HCT116 (cell line): ENCODE measurements around the gene KCND2. TPM values are rescaled to one million over a fixed set of nuclear protein-coding genes. Genes with fewer than 3 reads are reported as not detected.

ENCODE experiments used
- ATAC-seq: fragments of 200-7000 bp; cut with Tn5 transposase; 2 replicates; pipeline ENCODE4 v1.9.1; 2020; ENCODE audit warnings: mild to moderate bottlenecking, moderate library complexity
- BruUV-seq: library from RNA; stranded (reverse); fragments of 400-500 nt; replicated peaks from 2 replicates; lab custom pipeline; 2021; lab: Mats Ljungman, UMichigan
- CTCF ChIA-PET: fragments of 300-600 bp; sonication (Branson Sonifier 250); formaldehyde crosslinking; loops from one replicate; lab custom pipeline; 2021; ENCODE audit warnings: antibody characterized with exemption; lab: Charles Lee
- POLR2A ChIA-PET: fragments of 300-600, 350-600 bp; sonication (Branson Sonifier 250); formaldehyde crosslinking; loops from one replicate; lab custom pipeline; 2021; ENCODE audit warnings: antibody characterized with exemption; lab: Charles Lee
- RAD21 ChIA-PET, 2 experiments: fragments of 300-600 bp; sonication (Branson Sonifier 250); formaldehyde crosslinking; loops; one replicate each; lab custom pipeline; 2023; ENCODE audit warnings: low total read pairs in 2 of 2; ENCODE audit not compliant: uncharacterized antibody in 2 of 2, unreplicated experiment in 2 of 2, low non-redundant PET in 1 of 2; lab: Charles Lee
- DNase-seq: peaks from one replicate; pipeline ENCODE4 v3.0.0-alpha.2; 2010; ENCODE audit warnings: low read depth, low spot score
- H2AFZ ChIP-seq: fragments of 200-600 bp; shearing (Covaris generic), sonication (generic); 2 replicates; pipeline ENCODE4 v1.6.1; 2017; ENCODE audit warnings: low read depth, mixed run types, mixed read lengths, antibody characterized with exemption, low read length; ENCODE audit not compliant: poor library complexity, severe bottlenecking
- H3K27ac ChIP-seq: 2 replicates; pipeline ENCODE4 v1.5.1; 2012; ENCODE audit warnings: low read depth, low read length
- H3K27me3 ChIP-seq: fragments of 200-600 bp; sonication (generic); 2 replicates; pipeline ENCODE4 v1.6.1; 2016; ENCODE audit warnings: mixed run types, low read length, mixed read lengths; ENCODE audit not compliant: insufficient read depth
- H3K36me3 ChIP-seq, 2 experiments: fragments of 200-500 bp in 1 of 2; fragments of 200-600 bp in 1 of 2; sonication (Bioruptor generic) in 1 of 2; sonication (generic) in 1 of 2; 2 replicates each; pipeline versions ENCODE4 v1.5.1 to v1.6.1; 2014 to 2016; ENCODE audit warnings: low read length in 2 of 2, inconsistent platforms in 1 of 2, mixed read lengths in 1 of 2, mixed run types in 1 of 2; ENCODE audit not compliant: insufficient read depth in 2 of 2, control insufficient read depth in 1 of 2
- H3K4me1 ChIP-seq, 2 experiments: fragments of 200-600 bp in 1 of 2; sonication (generic) in 1 of 2; 2 replicates each; pipeline versions ENCODE4 v1.5.1 to v1.6.1; 2012 to 2017; ENCODE audit warnings: low read length in 2 of 2, inconsistent platforms in 1 of 2, mild to moderate bottlenecking in 1 of 2, mixed read lengths in 1 of 2, mixed run types in 1 of 2, moderate library complexity in 1 of 2; ENCODE audit not compliant: insufficient read depth in 2 of 2, control insufficient read depth in 1 of 2
- H3K4me2 ChIP-seq: fragments of 200-600 bp; sonication (generic); 2 replicates; pipeline ENCODE4 v1.6.1; 2017; ENCODE audit warnings: mixed run types, low read length, mixed read lengths
- H3K4me3 ChIP-seq, 2 experiments: fragments of 200-600 bp in 1 of 2; sonication (generic) in 1 of 2; replicated peaks in 1 of 2; 2 replicates each; pipeline ENCODE4 v1.5.1; 2011 to 2016; ENCODE audit warnings: low read length in 2 of 2, control low read depth in 1 of 2, low read depth in 1 of 2, mild to moderate bottlenecking in 1 of 2, mixed read lengths in 1 of 2, mixed run types in 1 of 2
- H3K79me2 ChIP-seq: fragments of 200-600 bp; sonication (generic); 2 replicates; pipeline ENCODE4 v1.6.1; 2017; ENCODE audit warnings: mild to moderate bottlenecking, mixed run types, low read length, moderate library complexity, mixed read lengths; ENCODE audit not compliant: insufficient read depth
- H3K9ac ChIP-seq: fragments of 200-600 bp; sonication (generic); 2 replicates; pipeline ENCODE4 v1.6.1; 2016; ENCODE audit warnings: low read length, mixed read lengths
- H3K9me2 ChIP-seq: fragments of 200-600 bp; sonication (generic), shearing (Covaris generic); 2 replicates; pipeline ENCODE4 v1.6.1; 2017; ENCODE audit warnings: mixed run types, mild to moderate bottlenecking, moderate library complexity; ENCODE audit not compliant: insufficient read depth
- H3K9me3 ChIP-seq, 2 experiments: fragments of 200-500 bp in 1 of 2; fragments of 200-600 bp in 1 of 2; sonication (Bioruptor generic) in 1 of 2; sonication (generic) in 1 of 2; 2 replicates each; pipeline ENCODE4 v1.6.1; 2014 to 2017; ENCODE audit warnings: low read length in 2 of 2, mixed read lengths in 2 of 2, inconsistent platforms in 1 of 2, low read depth in 1 of 2, mild to moderate bottlenecking in 1 of 2, mixed run types in 1 of 2, moderate library complexity in 1 of 2; ENCODE audit not compliant: control insufficient read depth in 1 of 2, insufficient read depth in 1 of 2
- H4K20me1 ChIP-seq: fragments of 200-600 bp; sonication (generic), shearing (Covaris generic); 2 replicates; pipeline ENCODE4 v1.6.1; 2017; ENCODE audit warnings: mixed run types, mild to moderate bottlenecking, moderate library complexity; ENCODE audit not compliant: insufficient read depth
- CBX3 ChIP-seq: IDR thresholded peaks from 2 replicates; pipeline ENCODE4 v1.6.1; 2012; ENCODE audit warnings: low read depth
- CTCF ChIP-seq, 3 experiments: fragments of 200-600 bp in 1 of 3; sonication (generic) in 1 of 3; IDR thresholded peaks in 2 of 3; conservative IDR thresholded peaks in 1 of 3; 2 replicates each; pipeline ENCODE4 v1.5.1; 2012 to 2017; ENCODE audit warnings: low read depth in 2 of 3, low read length in 2 of 3, antibody characterized with exemption in 1 of 3, borderline replicate concordance in 1 of 3, control low read depth in 1 of 3, mild to moderate bottlenecking in 1 of 3, mixed read lengths in 1 of 3, mixed run types in 1 of 3, moderate library complexity in 1 of 3; ENCODE audit not compliant: insufficient read depth in 1 of 3
- MAX ChIP-seq: IDR thresholded peaks from 2 replicates; pipeline ENCODE4 v1.6.1; 2012
- POLR2A ChIP-seq: IDR thresholded peaks from 2 replicates; pipeline ENCODE4 v1.7.0; 2011; ENCODE audit warnings: borderline replicate concordance; ENCODE audit not compliant: insufficient read depth, insufficient read length; ENCODE audit errors: extremely low read depth
- POLR2AphosphoS5 ChIP-seq: IDR thresholded peaks from 2 replicates; pipeline ENCODE4 v1.6.1; 2011; ENCODE audit warnings: mild to moderate bottlenecking, low read depth, low read length, moderate library complexity
- RAD21 ChIP-seq: IDR thresholded peaks from 2 replicates; pipeline ENCODE4 v1.6.1; 2012; ENCODE audit warnings: low read depth, mild to moderate bottlenecking
- REST ChIP-seq: IDR thresholded peaks from 2 replicates; pipeline ENCODE4 v1.6.1; 2012; ENCODE audit warnings: low read depth
- SIN3A ChIP-seq: IDR thresholded peaks from 2 replicates; pipeline ENCODE4 v1.6.1; 2012; ENCODE audit warnings: low read depth
- ZFX ChIP-seq: fragments of 450-650 bp; IDR thresholded peaks from 2 replicates; pipeline ENCODE4 v1.6.1; 2017
- ZNF274 ChIP-seq: fragments of 200-500 bp; sonication (Bioruptor generic); IDR thresholded peaks from 2 replicates; pipeline ENCODE4 v1.6.1; 2014; ENCODE audit warnings: mild to moderate bottlenecking, low read depth, low read length, inconsistent platforms
- intact Hi-C: fragments of 100-400 bp; cut with micrococcal nuclease; formaldehyde crosslinking; loops from 2 replicates; pipeline ENCODE4 v1.10.0; 2022
- total RNA-seq: library from RNA; stranded (reverse); gene quantifications from one replicate; pipeline ENCODE4 v1.2.1, GENCODE V29; 2021; ENCODE audit not compliant: unreplicated experiment

The KCND2 gene
- total RNA-seq, 1 experiment from 2014 or later, result 0.05 TPM

GRCh38 chr7:120538335-120538734 lies 265.4 kb downstream of the KCND2 start:
- no peaks in the 10 kb centered on the region for H3K4me1 ChIP-seq
- H3K4me3 ChIP-seq, result no peak overlapping the region
- H4K20me1 ChIP-seq, result no peaks in the 10 kb centered on the region
- POLR2A ChIA-PET, result no interaction called here
- BruUV-seq, result no TSS peak
- TF ChIP-seq SIN3A (no peak), ZFX (no peak), CBX3 (no peak), RAD21 (no peak), POLR2AphosphoS5 (no peak), ZNF274 (no peak), MAX (no peak), CTCF (IDR thresholded peaks at IDR 0.05 in 2 of 3, conservative IDR thresholded peaks at IDR 0.05 in 1 of 3; ENCODE audit: borderline replicate concordance in 1 of 3, insufficient read depth in 1 of 3, low read depth in 2 of 3, low read length in 2 of 3) (no peak), REST (no peak), POLR2A (no peak)
- no peak for DNase-seq
- no peak overlapping the region for H3K27ac ChIP-seq
- RAD21 ChIA-PET, result no interaction called here
- ATAC-seq, result no peak
- intact Hi-C loops, result no loop called here
- H3K9ac ChIP-seq, result no peak overlapping the region
- CTCF ChIA-PET, result no interaction called here
- no peaks in the 10 kb centered on the region for H3K36me3 ChIP-seq
- H3K27me3 ChIP-seq, result no peaks in the 10 kb centered on the region
- H3K79me2 ChIP-seq, result no peaks in the 10 kb centered on the region
- H3K4me2 ChIP-seq, result no peak overlapping the region
- H3K9me3 ChIP-seq, result no peaks in the 10 kb centered on the region
- no peaks in the 10 kb centered on the region for H3K9me2 ChIP-seq
- H2AFZ ChIP-seq, result no peak overlapping the region
